Esophagus muscularis mucosa (tissue), 4 donors: ENCODE measurements around the gene PISD.
"Not testable (repeated sequence)": the region's sequence is repeated elsewhere in the genome, so short reads cannot be mapped to it uniquely, and the experiment has no call there.

ENCODE experiments used
- EP300 ChIP-seq: sonication (generic); formaldehyde crosslinking; IDR thresholded peaks from one replicate; pipeline ENCODE4 v1.6.1; 2017; ENCODE audit warnings: antibody characterized with exemption
- POLR2A ChIP-seq: fragments of 450-650 bp; IDR thresholded peaks from one replicate; pipeline ENCODE4 v1.6.1; 2017; ENCODE audit warnings: antibody characterized with exemption, moderate library complexity, mild to moderate bottlenecking, low read depth
- POLR2AphosphoS5 ChIP-seq, 2 donors: sonication (generic); formaldehyde crosslinking; IDR thresholded peaks; one replicate each; pipeline ENCODE4 v1.6.1; 2017; ENCODE audit warnings: antibody characterized with exemption in 2 of 2
- TF ChIP-seq, protein P1 (sequence below), 3 experiments: fragments of 200-600 bp in 2 of 3; fragments of 450-650 bp in 1 of 3; sonication (generic) in 2 of 3; IDR thresholded peaks; one replicate each; pipeline ENCODE4 v1.5.1; 2017 to 2019; ENCODE audit warnings: antibody characterized with exemption in 3 of 3, mild to moderate bottlenecking in 2 of 3, moderate library complexity in 1 of 3

- TF ChIP-seq, protein P1, sequence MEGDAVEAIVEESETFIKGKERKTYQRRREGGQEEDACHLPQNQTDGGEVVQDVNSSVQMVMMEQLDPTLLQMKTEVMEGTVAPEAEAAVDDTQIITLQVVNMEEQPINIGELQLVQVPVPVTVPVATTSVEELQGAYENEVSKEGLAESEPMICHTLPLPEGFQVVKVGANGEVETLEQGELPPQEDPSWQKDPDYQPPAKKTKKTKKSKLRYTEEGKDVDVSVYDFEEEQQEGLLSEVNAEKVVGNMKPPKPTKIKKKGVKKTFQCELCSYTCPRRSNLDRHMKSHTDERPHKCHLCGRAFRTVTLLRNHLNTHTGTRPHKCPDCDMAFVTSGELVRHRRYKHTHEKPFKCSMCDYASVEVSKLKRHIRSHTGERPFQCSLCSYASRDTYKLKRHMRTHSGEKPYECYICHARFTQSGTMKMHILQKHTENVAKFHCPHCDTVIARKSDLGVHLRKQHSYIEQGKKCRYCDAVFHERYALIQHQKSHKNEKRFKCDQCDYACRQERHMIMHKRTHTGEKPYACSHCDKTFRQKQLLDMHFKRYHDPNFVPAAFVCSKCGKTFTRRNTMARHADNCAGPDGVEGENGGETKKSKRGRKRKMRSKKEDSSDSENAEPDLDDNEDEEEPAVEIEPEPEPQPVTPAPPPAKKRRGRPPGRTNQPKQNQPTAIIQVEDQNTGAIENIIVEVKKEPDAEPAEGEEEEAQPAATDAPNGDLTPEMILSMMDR (IDR thresholded peaks at IDR 0.05): not testable (repeated sequence)
- not testable (repeated sequence) for TF ChIP-seq POLR2A; POLR2AphosphoS5 (IDR thresholded peaks at IDR 0.05); EP300
Measured at GRCh38 chr22:31668849-31669248, 6.8 kb upstream of the PISD start.
